Hematopoietic multipotent progenitor cell treated with erythropoietin and hydrocortisone succinate and interleukin-3 and kit ligand, for 6 days (in vitro differentiated cells): ENCODE results near the gene TBCD.

Experiments
- DNase-seq: peaks from one replicate; pipeline ENCODE4 v3.0.0-alpha.2; 2015

Gene TBCD

GRCh38 chr17:82859431-82860403, 107.9 kb downstream of the TBCD start:
- DNase-seq, result peak; percentile 70

GRCh38 chr17:82860606-82861392, 108.9 kb downstream of the TBCD start:
- DNase-seq, result no peak

- DNase-seq, result no peak
Measured at GRCh38 chr17:82861393-82861775, 109.5 kb downstream of the TBCD start.

- DNase-seq, result no peak
Measured at GRCh38 chr17:82862191-82862590, 110.3 kb downstream of the TBCD start.

- DNase-seq, result no peak
Measured at GRCh38 chr17:82862737-82863382, 111.0 kb downstream of the TBCD start.

- DNase-seq, result no peak
Measured at GRCh38 chr17:82863383-82863940, 111.6 kb downstream of the TBCD start.

GRCh38 chr17:82863941-82864712, 112.3 kb downstream of the TBCD start:
- DNase-seq, result peak; percentile 75

- no peak for DNase-seq
Measured at GRCh38 chr17:82864713-82865248, 112.9 kb downstream of the TBCD start.

- DNase-seq, result no peak
Measured at GRCh38 chr17:82865274-82865673, 113.4 kb downstream of the TBCD start.

- no peak for DNase-seq
Measured at GRCh38 chr17:82865774-82866395, 114.0 kb downstream of the TBCD start.

GRCh38 chr17:82866590-82867191, 114.8 kb downstream of the TBCD start:
- no peak for DNase-seq

- no peak for DNase-seq
Measured at GRCh38 chr17:82867763-82868325, 116.0 kb downstream of the TBCD start.

- peak; percentile 73 for DNase-seq
Measured at GRCh38 chr17:82868715-82869131, 116.9 kb downstream of the TBCD start.

GRCh38 chr17:82869536-82869935, 117.7 kb downstream of the TBCD start:
- DNase-seq, result no peak

- no peak for DNase-seq
Measured at GRCh38 chr17:82870091-82870491, 118.2 kb downstream of the TBCD start.

- DNase-seq, result no peak
Measured at GRCh38 chr17:82870541-82870940, 118.7 kb downstream of the TBCD start.

GRCh38 chr17:82871056-82871775, 119.4 kb downstream of the TBCD start:
- DNase-seq, result no peak

GRCh38 chr17:82871776-82872561, 120.1 kb downstream of the TBCD start:
- no peak for DNase-seq
